Kidney tubule cell (primary cell): ENCODE data around the gene ATP8B4.
"Not testable (repeated sequence)": the region's sequence is repeated elsewhere in the genome, so short reads cannot be mapped to it uniquely, and the experiment has no call there.

Source experiments
- DNase-seq: peaks from one replicate; pipeline ENCODE4 v3.0.0-alpha.2; 2018; ENCODE audit warnings: low spot score

Gene ATP8B4

DNA sequence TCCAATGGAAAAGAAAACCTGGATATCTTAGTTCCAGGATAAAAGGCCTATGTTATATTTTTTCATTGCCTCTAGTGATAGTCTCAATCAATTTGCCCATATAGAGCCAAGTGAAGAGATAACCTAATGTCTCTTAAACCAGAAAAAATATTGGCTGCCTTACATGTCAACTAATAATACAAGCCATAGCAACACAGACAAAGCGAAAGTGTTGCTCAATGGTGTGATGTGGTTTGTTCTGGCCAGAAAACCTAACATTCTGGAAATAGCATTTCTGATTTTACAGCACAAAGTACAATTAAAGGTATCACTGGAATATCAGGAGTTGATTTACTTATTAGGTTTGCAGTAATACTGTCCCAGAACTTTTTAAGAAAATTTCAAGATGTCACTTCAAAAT, 101.5 kb downstream of the ATP8B4 start:
- DNase-seq: no peak

GRCh38 chr15:50016951-50017350, 102.1 kb downstream of the ATP8B4 start:
- DNase-seq: no peak

- DNase-seq: no peak
These were observed 106.2 kb downstream of the ATP8B4 start for GRCh38 chr15:50012790-50013189.

DNA sequence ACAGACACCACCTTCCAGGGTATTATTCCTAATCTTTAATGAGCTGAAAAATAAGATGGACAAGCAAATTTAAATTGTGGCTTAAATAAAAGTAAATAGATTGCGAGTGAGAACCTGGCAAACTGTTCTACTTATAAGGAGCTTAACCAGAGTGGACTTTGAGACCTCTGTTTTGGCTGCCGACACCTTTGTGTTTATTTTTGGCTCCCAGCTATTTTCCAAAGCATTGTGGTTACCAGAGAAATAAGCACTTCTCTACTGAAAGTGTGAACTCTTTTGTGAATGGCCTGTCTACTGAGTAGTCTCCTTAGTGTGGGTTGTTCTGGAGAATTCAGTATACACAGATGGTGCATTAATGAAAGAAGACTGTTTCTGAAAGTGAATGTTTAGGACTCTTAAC, 109.4 kb downstream of the ATP8B4 start:
- no peak for DNase-seq

GRCh38 chr15:50003786-50004334, 115.2 kb downstream of the ATP8B4 start:
- DNase-seq: peak; percentile 68

GRCh38 chr15:49991587-49991986, 127.4 kb downstream of the ATP8B4 start:
- DNase-seq: no peak

- DNase-seq: no peak
These were observed 128.0 kb downstream of the ATP8B4 start for GRCh38 chr15:49990835-49991545.

- DNase-seq: no peak
These were observed 129.5 kb downstream of the ATP8B4 start for GRCh38 chr15:49989498-49989897.

DNA sequence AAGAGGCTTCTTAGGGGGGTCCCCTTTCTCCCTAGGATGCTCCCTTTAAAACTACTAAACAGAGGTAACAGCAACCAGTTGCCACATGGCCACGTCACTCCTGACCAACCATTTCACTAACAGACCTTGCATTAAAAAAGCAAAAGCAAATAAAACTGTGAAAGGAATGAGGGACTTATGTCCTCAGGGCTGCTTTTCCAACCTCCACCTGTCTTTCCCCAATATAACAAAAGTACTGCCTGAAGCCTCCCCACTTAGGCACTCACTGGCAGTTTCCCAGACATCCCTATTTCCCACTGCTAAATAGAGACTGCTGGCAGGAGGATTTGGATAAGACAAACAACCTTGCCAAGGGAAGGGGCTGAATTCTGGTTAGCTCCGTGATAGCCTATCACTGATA, 130.3 kb downstream of the ATP8B4 start:
- no peak for DNase-seq

GRCh38 chr15:49987896-49988295, 131.1 kb downstream of the ATP8B4 start:
- DNase-seq: no peak

- no peak for DNase-seq
These were observed 131.7 kb downstream of the ATP8B4 start for GRCh38 chr15:49987198-49987785.

DNA sequence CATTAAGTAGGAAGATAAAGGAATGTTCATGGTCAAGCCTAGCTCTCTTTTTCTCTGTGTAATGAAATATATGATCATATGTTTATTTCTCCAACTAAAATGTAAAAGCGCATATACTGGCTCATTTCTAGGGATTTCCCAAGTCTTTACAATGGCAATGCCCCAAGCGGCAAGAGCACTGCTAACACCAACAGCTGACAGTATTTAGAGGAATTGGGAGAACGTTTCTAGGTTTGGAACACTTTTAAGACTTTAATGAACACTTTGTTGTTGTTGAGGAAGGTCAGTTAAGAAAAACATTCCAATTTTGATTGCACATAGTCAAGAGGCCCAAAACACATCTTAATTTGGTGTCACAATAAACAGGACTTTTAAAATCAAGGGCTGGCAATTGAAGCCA, 132.7 kb downstream of the ATP8B4 start:
- no peak for DNase-seq

- DNase-seq: no peak
These were observed 133.6 kb downstream of the ATP8B4 start for GRCh38 chr15:49985463-49985862.

- DNase-seq: no peak
These were observed 134.6 kb downstream of the ATP8B4 start for GRCh38 chr15:49984436-49984835.

DNA sequence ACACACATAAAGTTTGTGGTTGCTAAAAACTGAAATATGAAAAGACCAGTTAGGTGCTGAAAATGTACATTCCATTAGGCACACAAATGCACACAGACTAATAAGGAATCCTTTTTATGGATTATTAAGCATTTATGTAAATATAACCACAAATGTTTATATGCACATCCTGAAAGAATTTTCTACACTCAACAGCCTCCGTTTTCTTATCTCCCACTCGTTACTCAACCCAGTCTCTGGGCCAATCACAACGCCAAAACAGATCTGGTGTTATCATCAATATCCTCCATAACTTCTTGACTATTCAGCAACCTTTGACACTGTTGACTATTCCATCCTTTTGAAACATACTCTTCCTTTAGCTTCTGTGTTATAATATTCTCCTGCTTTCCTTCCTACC, 136.4 kb downstream of the ATP8B4 start:
- DNase-seq: no peak

DNA sequence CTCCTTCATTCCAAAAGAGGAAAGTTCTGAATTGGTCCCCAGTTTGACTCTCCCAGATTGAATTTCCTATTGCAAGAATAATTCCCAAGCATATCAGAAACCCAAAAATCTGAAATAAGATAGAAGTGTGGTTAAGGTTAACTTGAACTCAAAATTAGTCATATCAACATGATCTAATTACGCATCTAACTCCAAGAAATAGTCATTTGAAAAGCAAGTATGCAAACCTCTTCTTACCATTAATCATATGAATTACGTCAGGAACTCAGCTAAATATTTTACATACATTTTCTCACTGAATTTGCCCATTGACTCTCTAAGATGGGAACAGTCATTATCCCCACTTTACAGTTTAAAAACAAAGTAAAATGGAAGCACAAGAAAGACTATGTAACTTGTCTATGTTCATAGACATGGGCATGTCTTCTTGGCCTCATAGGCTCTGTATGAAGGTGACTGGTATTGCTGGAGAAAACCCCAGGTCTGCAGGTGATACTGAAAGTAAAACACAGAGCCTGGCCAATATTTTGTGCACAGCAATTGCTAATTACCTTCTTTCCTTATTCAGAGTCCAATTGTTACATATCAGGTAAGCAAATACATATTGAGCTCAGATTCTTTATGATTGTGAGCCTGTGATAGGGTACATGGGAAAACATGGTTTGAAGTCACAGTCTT, 139.2 kb downstream of the ATP8B4 start:
- no peak for DNase-seq

DNA sequence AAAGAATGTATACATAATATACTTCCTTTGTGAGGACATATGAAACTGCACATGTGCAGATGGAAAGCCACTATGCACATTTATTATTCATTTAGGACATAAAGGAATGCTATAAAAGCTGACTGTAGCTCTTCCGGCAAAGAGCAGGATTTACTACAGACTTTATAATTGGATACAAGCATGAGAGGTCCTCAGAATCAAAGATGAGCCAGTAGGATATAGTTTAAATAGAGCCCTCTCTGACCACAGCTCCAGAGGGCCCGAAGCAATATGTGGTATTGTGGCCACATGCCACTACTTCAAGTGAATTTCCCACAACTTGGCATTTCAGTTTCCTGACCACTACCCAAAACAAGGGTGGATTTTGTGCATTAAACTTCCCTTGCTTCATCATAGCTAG, 140.9 kb downstream of the ATP8B4 start:
- no peak for DNase-seq

DNA sequence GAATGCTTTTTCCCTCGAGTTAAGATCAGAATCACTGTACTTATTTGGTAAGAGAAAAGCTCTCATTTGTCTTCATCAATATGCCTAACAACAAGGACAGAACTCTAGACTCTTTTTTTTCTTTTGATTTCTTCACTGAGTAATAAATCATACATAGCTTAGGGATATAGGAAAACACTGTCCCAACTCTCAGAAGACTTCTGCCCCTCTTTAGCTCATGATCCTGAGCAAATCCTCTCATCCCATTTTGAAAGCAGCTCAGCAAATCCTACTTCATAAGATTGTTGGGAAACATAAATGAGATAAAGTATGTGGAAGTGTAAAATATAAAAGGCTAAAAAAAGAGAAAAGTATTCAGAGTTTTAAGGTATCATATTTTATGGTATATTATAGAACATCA, 141.7 kb downstream of the ATP8B4 start:
- DNase-seq: no peak

DNA sequence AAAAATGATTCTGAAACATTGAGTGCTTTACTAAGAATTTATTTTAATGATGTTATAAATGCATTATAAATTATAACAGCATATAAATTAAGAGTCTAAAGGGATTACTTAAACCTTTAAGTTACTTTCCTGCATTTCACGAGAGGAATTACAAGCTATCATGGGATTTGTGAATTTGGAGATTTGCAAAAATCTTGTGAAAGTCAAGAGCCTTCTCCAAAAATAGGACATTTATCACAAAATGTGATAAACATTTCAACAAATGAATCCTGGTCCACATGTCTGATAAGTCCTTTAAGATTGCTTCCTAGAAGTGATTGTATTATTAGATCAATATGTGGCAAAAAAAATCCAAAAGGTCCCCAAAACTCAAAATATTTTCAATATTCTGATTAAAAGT, 154.5 kb downstream of the ATP8B4 start:
- no peak for DNase-seq

DNA sequence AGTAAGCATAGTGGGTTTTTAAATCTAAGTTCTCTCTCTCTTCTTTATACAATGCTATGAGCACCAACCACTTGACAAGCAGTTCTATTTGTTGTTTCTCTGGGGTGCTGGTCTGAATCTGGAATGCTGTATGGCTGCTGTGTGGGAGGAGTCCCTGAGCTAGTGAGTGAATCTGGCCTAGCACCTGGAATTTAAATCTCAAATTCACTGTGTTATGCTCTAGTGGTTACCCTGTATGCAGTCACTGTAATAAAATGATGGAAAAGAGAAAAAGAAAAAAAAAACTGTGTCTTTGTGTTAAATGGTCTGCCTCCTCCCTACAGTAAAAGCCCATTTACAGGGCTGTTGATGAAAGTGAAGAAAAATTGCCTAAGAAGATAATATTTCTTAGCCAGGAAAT, 155.0 kb downstream of the ATP8B4 start:
- peak; percentile 2 for DNase-seq

- DNase-seq: not testable (repeated sequence)
These were observed 155.8 kb downstream of the ATP8B4 start for GRCh38 chr15:49963033-49963772.

GRCh38 chr15:49962044-49962602, 156.9 kb downstream of the ATP8B4 start:
- no peak for DNase-seq
